Aorta (tissue), 5 donors: ENCODE measurements around the gene BMP6. TPM values are rescaled to one million over a fixed set of nuclear protein-coding genes. Genes with fewer than 3 reads are reported as not detected.

Source experiments
- ATAC-seq: fragments of 200-7000 bp; cut with Tn5 transposase; one replicate; pipeline ENCODE4 v1.9.1; 2022; ENCODE audit warnings: moderate library complexity; ENCODE audit not compliant: low FRiP score
- DNase-seq, 2 donors: peaks; one replicate each; pipeline ENCODE4 v3.0.0-alpha.2; 2020
- H3K27ac ChIP-seq, 2 donors: one replicate each; pipeline ENCODE4 v1.5.1; 2013; ENCODE audit warnings: low read length in 2 of 2, mild to moderate bottlenecking in 2 of 2, moderate library complexity in 2 of 2, control low read depth in 1 of 2, inconsistent platforms in 1 of 2, low read depth in 1 of 2
- H3K27me3 ChIP-seq, 2 donors: one replicate each; pipeline ENCODE4 v1.6.1; 2013; ENCODE audit warnings: control low read depth in 1 of 2, low read length in 1 of 2, mild to moderate bottlenecking in 1 of 2, moderate library complexity in 1 of 2; ENCODE audit not compliant: insufficient read depth in 2 of 2, control insufficient read depth in 1 of 2
- H3K36me3 ChIP-seq, 2 donors: one replicate each; pipeline ENCODE4 v1.6.1; 2013; ENCODE audit warnings: control low read depth in 1 of 2, low read length in 1 of 2, mild to moderate bottlenecking in 1 of 2; ENCODE audit not compliant: insufficient read depth in 2 of 2, control insufficient read depth in 1 of 2
- H3K4me1 ChIP-seq, 2 donors: one replicate each; pipeline ENCODE4 v1.6.1; 2013; ENCODE audit warnings: low read length in 2 of 2, control low read depth in 1 of 2, mild to moderate bottlenecking in 1 of 2, moderate library complexity in 1 of 2; ENCODE audit not compliant: insufficient read depth in 2 of 2, control insufficient read depth in 1 of 2
- H3K4me3 ChIP-seq, 2 donors: one replicate each; pipeline ENCODE4 v1.5.1; 2013; ENCODE audit warnings: low read length in 2 of 2, control low read depth in 1 of 2, mild to moderate bottlenecking in 1 of 2
- H3K9me3 ChIP-seq: one replicate; pipeline ENCODE4 v1.6.1; 2013; ENCODE audit warnings: mild to moderate bottlenecking, low read length; ENCODE audit not compliant: control insufficient read depth
- WGBS, 2 donors: extraction: QIAGEN DNeasy Blood & Tissue Kit; methylation state at CpG; one replicate each; pipeline ENCODE4 v1.1.7; 2013; 5-methylcytosine and 5-hydroxymethylcytosine counted together
- intact Hi-C, 2 donors: fragments of 100-400 bp; cut with DNase I; formaldehyde crosslinking; loops; one replicate each; pipeline versions ENCODE4 v1.14.2 to v1.15.0; 2022
- polyA plus RNA-seq, 2 donors: library from polyadenylated mRNA; stranded (reverse); fragments of 200-250 nt; gene quantifications; one replicate each; pipeline ENCODE4 v1.2.3, GENCODE V29; 2013
- total RNA-seq, 2 donors: library from RNA; stranded (reverse); fragmentation: NEBNext Ultra II Directional; extraction: Animal tissue kit (Norgen Biotek cat#: 25700); gene quantifications; one replicate each; pipeline ENCODE4 v1.2.1, GENCODE V29; 2021
- donor health status: healthy with polysubstance abuse.
- donor health status: Bipolar disorder and iron deficiency.
- donor health status: DM: no; HTN: no; CAD: no.
- donor health status: DM: no; HTN: no; CAD: no.
- donor health status: DM: yes; HTN: yes; CAD: no.

The BMP6 gene
- total and polyA plus RNA-seq, 4 donors = 1.2 to 5.2 (median 4.0) TPM

DNA sequence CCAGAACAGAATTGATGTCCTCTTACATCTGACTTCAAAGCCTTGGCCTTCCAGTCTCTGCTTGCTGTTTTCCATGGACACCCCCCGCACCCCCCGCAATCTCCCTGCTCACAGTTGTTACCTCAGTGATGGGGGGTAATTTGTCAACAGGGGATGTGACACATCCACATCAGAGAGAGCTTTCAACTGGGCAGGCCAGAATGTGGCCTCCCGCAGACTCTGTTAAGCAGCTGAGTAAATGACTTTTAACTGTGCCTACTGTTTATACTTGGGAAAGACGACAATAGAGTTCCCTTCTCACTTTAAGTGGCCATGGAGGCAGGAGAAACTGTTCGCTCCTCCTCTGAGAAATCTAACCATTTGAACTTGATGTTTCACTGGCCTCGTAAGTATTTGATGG is 133.7 kb downstream of the BMP6 start:
- H3K27ac ChIP-seq = no peak overlapping the region
- 67 to 73% methylated on average over 6 of the region's 6 CpGs for WGBS, 2 donors
- H3K36me3 ChIP-seq = no peaks in the 10 kb centered on the region
- no peaks in the 10 kb centered on the region for H3K27me3 ChIP-seq
- DNase-seq (no peak), ATAC-seq (no peak)
- H3K4me3 ChIP-seq = no peak overlapping the region
- no peaks in the 10 kb centered on the region for H3K9me3 ChIP-seq
- no peaks in the 10 kb centered on the region for H3K4me1 ChIP-seq
- intact Hi-C loops = no loop called here

DNA sequence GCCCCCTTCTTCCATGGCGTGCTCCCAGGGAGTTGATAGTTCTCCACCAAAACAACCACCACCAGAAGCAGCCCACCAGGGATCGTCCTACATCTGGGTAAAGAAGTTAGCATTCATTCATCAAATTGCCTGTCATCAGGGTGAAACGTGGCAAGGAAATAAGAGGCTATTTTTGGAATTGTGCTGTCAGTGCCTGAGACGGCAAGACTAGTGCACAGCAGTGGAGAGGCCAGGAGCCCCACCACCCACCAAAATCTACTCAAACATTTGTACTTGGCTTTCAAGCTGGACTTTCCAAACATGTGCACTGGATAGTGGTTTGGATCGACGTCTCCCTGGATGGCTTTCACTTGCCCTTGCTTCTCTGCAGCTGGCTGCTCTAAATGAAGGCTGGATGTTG is 139.9 kb downstream of the BMP6 start:
- no peak overlapping the region for H3K4me3 ChIP-seq
- 10 to 16% methylated on average over 6 of the region's 6 CpGs for WGBS, 2 donors
- no peaks in the 10 kb centered on the region for H3K4me1 ChIP-seq
- no peak for DNase-seq
- intact Hi-C loops = no loop called here
- no peaks in the 10 kb centered on the region for H3K27me3 ChIP-seq
- ATAC-seq = no peak
- no peaks in the 10 kb centered on the region for H3K9me3 ChIP-seq
- H3K27ac ChIP-seq = no peak overlapping the region
- H3K36me3 ChIP-seq = no peaks in the 10 kb centered on the region

GRCh38 chr6:7866526-7866925 is 140.6 kb downstream of the BMP6 start:
- ATAC-seq (no peak), DNase-seq (no peak)
- WGBS, 2 donors = 92 to 93% methylated on average over 1 of the region's 1 CpG
- H3K27me3 ChIP-seq = no peaks in the 10 kb centered on the region
- H3K4me3 ChIP-seq = no peak overlapping the region
- no peaks in the 10 kb centered on the region for H3K9me3 ChIP-seq
- H3K36me3 ChIP-seq = no peaks in the 10 kb centered on the region
- intact Hi-C loops = no loop called here
- no peak overlapping the region for H3K27ac ChIP-seq
- H3K4me1 ChIP-seq = no peaks in the 10 kb centered on the region

DNA sequence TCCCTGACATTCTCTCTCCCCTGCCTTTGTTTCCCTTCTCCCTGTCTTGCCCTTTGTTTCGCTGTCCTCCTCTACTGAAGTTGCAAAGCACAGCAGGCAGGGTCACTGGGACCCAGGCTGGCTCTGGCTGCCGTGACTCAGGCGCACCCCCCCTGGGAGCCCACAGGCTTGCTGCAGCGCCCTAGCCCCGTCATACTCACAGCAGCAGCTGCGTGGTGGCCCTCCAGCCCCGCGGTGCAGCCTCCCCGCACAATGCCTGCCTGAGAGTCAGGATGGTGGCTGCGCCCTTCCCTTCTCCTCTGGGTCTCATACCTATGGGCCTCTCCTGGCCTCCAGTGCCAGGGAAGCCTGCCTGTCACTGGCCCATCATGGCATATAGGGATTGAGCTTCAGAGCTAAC is 143.0 kb downstream of the BMP6 start:
- H3K27ac ChIP-seq = no peak overlapping the region

GRCh38 chr6:7878401-7878964 is 152.6 kb downstream of the BMP6 start:
- H3K4me3 ChIP-seq = no peak overlapping the region
- no peaks in the 10 kb centered on the region for H3K27me3 ChIP-seq
- no peak for DNase-seq
- peaks cover 14 to 19% of the 10 kb centered on the region in 2 donors for H3K36me3 ChIP-seq
- no peaks in the 10 kb centered on the region for H3K9me3 ChIP-seq
- 94 to 95% methylated on average over 10 of the region's 10 CpGs for WGBS, 2 donors
- intact Hi-C loops = no loop called here
- no peaks in the 10 kb centered on the region for H3K4me1 ChIP-seq
- ATAC-seq = no peak
- H3K27ac ChIP-seq = no peak overlapping the region

More for the DNA sequence above, 143.0 kb downstream of the BMP6 start:
- WGBS, 2 donors = 94 to 98% methylated on average over 10 of the region's 10 CpGs
- intact Hi-C loops = no loop called here
- H3K4me1 ChIP-seq = no peaks in the 10 kb centered on the region
- no peaks in the 10 kb centered on the region for H3K36me3 ChIP-seq
- peaks cover 1% of the 10 kb centered on the region for H3K9me3 ChIP-seq
- no peak overlapping the region for H3K4me3 ChIP-seq
- ATAC-seq (no peak), DNase-seq (no peak)
- no peaks in the 10 kb centered on the region for H3K27me3 ChIP-seq

DNA sequence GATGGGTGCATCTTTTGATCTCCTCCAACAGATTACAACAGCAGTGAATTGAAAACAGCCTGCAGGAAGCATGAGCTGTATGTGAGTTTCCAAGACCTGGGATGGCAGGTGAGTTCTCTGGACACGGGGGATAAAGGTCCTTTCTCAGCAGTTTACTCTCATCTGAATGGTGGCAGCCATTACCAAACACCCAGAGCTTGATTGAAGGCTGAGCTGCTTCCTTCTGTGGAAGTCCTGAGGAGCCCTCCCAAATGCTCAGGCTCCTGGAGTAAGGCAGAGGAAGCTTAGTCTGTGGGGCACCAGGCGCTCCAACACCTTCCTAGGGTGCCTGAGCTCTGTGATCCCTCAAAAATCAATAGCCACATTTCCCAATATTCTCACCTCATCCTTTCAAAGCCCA is 153.1 kb downstream of the BMP6 start:
- Histone ChIP-seq H3K36me3 (peaks cover 14 to 19% of the 10 kb centered on the region in 2 donors), H3K27ac (no peak overlapping the region), H3K9me3 (no peaks in the 10 kb centered on the region), H3K4me3 (no peak overlapping the region), H3K27me3 (no peaks in the 10 kb centered on the region), H3K4me1 (no peaks in the 10 kb centered on the region)
- intact Hi-C loops = no loop called here
- ATAC-seq (no peak), DNase-seq (no peak)
- WGBS, 2 donors = 90 to 94% methylated on average over 2 of the region's 2 CpGs

GRCh38 chr6:7879579-7879978 is 153.7 kb downstream of the BMP6 start:
- ATAC-seq (no peak), DNase-seq (no peak)
- Histone ChIP-seq H3K4me3 (no peak overlapping the region), H3K27ac (no peak overlapping the region), H3K4me1 (no peaks in the 10 kb centered on the region), H3K36me3 (peaks cover 14 to 19% of the 10 kb centered on the region in 2 donors), H3K27me3 (no peaks in the 10 kb centered on the region), H3K9me3 (no peaks in the 10 kb centered on the region)
- WGBS, 2 donors = 89 to 92% methylated on average over 6 of the region's 6 CpGs
- intact Hi-C loops = no loop called here

- 85 to 89% methylated on average over 13 of the region's 13 CpGs for WGBS, 2 donors
- no peak for DNase-seq
- Histone ChIP-seq H3K4me1 (no peaks in the 10 kb centered on the region), H3K9me3 (no peaks in the 10 kb centered on the region), H3K27me3 (no peaks in the 10 kb centered on the region), H3K4me3 (no peak overlapping the region), H3K36me3 (peaks cover 14 to 19% of the 10 kb centered on the region in 2 donors), H3K27ac (no peak overlapping the region)
- ATAC-seq = no peak
- intact Hi-C loops = no loop called here
These were observed 154.2 kb downstream of the BMP6 start for GRCh38 chr6:7879980-7880717.

GRCh38 chr6:7880718-7881107 is 154.8 kb downstream of the BMP6 start:
- Histone ChIP-seq H3K27ac (no peak overlapping the region), H3K36me3 (peaks cover 16 to 19% of the 10 kb centered on the region in 2 donors), H3K27me3 (no peaks in the 10 kb centered on the region), H3K9me3 (no peaks in the 10 kb centered on the region), H3K4me3 (no peak overlapping the region), H3K4me1 (no peaks in the 10 kb centered on the region)
- ATAC-seq (no peak), DNase-seq (no peak)
- intact Hi-C loops = no loop called here
- WGBS, 2 donors = 88 to 91% methylated on average over 9 of the region's 9 CpGs
